Embryonic facial prominence (tissue), 1 donor: ENCODE measurements around the gene UACA.

Experiments
- DNase-seq: peaks from one replicate; pipeline ENCODE4 v3.0.0-alpha.2; 2016; ENCODE audit errors: extremely low spot score

UACA gene

DNA sequence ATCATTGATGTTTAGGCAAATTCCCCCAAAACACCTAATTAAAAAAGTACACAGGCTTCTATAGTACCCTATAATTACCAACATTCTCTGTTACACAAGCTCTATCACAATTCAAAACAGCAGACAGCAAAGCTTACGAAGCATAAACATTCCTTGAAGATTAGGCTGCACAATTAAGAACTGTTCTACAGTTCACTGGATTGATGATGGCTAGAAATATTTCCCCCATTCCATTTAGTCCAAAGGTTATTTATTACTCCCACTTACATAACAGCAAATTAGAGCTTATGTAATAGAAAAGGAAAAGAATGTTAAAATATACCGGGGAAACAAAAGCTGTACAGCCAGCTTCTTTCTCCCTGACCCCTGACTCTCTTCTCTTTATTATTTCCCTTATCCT is 49.3 kb downstream of the UACA start:
- DNase-seq = no peak

DNA sequence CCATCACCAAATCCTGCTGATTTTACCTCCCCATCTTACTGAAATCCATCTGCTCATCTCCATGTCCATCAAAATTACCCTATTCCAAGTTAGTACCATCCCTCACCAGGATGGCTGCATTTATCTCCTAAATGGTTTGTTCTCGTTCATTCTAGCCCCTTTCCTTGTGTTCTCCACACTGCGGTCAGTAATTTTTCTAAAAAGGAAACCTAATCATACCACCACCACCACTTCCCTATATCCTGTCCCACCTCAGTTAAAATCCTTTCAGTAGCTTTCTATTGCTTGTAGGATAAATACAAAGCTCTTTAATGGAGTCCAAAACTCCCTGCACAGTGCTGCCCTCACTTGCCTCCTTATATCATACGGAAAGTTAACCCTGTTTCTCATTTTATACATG is 51.1 kb downstream of the UACA start:
- no peak for DNase-seq

DNA sequence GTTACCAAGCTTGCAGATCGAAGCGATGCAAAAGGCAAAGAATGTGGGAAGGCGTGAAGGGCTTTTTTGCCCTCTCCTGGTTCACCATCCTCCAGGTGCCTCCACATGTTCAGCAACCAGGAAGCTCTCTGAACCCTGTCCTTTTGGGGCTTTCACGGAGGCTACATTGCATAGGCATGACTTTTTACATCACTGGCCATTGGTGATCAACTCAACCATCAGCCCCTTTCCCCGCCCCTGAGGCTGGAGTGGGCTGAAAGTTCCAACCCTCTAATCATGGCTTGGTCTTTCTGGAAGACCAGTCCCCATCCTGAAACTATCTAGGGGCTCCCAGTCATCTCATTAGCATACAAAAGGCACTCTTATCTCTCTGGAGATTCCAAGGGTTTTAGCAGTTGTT is 52.6 kb downstream of the UACA start:
- no peak for DNase-seq

DNA sequence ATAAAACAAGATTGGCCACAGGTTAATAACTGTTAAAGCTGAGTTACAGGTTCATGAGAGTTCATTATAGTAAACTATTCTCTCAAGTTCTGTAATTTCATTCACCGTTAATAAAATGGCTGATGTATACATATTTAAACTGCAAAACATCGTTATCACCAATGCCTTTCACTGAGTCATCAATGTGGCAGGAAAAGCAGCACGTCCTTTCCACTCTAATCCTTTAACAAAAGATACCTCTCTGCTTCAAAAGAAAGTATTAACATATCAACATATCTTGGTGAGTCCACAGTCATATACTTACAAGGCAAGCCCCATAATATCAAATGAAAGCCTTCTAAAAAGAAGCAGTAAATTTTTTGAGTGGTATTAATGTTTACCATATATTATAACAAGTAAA is 54.5 kb downstream of the UACA start:
- no peak for DNase-seq

DNA sequence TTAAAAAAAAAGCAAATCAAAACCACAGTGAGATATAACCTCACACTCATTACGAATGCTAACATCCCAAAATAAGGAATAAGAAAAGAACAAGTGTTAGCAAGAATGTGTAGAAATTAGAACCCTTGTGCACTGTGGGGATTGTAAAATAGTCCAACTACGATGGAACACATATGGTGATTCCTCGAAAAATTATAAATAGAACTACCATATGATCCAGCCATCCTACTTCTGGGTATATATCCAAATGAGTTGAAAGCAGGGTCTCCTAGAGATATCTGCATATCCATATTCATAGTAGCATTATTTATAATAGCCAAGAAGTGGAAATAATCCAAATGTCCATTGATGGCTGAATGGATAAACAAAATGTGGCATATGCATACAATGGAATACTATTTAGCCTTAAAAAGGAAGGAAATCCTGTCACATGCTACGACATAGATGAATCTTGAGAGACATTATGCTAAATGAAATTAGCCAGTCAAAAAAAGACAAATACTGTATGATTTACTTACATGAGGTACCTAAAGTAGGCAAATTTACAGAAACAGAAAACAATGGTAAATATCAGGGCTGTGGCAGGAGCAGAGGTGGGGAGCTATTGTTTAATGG is 55.6 kb downstream of the UACA start:
- DNase-seq = no peak

DNA sequence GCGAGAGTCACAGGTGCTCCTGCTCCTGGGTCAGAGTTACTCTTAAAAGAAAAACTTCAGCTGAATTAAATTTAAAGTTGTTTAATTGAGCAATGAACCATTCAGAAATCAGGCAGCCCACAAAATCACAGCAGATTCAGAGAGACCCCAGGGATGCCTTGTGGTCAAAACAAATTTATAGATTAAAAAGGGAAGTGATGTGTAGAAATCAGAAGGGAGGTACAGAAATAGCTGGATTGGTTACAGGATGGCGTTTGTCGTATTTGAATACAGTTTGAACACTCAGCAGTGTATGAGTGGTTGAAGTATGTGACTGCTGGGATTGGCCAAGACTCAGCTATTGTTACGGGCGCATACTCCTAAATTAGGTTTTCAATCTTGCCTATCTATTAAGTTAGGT is 58.6 kb downstream of the UACA start:
- no peak for DNase-seq

DNA sequence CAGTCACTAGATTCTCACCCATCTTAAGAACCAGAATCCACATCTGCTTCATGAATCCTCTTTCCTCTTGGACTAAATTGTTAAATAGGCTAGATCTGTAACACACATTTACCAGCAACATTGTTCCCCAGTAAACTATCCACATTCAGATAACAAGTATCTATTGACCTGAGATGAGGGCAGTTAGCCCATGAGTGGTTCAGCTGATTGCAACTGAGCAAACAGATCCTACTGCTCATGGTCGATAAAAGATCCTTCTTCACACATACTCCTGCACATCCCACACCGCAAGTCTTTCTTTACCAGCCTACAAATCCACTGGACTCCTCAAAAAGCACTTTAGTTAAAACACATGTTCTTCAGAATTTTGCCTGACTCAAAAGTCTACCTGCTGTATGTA is 59.2 kb downstream of the UACA start:
- no peak for DNase-seq

DNA sequence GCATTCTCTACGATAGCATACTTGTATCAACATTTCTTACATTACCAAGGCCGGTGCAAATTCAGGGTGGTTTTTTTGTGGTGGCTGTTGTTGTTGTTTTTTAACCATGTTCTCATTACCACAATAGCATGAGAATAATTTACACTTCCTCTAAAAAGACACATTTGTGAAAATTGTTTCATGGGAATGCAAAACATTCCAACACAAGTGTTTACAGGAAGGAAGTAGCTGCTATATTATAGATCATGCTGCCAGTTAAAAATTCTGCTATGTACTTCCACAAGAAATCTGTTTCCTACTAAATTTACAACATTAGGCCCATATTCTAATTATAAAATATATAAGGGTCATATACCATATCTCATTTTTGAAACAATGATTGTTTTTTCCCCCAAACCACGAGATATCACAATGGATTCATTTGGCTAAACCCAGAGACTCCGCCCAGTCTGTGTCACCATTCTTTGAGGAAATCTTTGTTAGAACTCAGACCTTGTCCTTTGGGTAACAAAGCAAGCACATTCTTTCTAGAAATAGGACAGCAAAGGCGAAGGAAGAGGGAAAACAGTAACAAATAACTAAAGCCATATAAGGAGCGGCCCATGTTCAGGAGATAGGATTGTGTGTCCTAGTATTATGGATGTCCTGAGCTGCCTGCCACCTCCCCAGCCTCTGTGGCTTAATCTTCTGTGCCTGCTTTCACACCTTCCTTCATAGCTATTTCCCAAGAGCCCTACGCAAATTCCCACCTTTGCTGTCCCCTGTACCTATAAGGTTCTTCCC is 60.1 kb downstream of the UACA start:
- no peak for DNase-seq

DNA sequence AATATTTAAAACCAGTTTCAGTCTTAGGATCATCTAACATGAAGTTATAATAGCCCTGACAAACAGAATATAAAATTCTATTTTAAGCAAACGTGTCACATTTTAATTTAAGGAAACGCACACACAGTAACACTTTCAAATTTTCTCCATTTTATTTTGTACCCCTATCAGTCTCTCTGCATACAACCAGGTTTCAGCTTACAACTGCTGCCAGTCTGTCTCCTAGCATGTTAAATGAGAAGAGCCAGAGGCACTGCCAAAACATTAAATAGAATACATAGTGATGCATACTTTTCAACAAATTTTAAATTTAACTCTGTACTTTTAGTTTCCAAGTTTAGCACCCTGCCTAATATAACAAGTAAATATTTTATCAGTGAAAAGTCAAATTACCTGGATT is 60.8 kb downstream of the UACA start:
- DNase-seq = no peak

DNA sequence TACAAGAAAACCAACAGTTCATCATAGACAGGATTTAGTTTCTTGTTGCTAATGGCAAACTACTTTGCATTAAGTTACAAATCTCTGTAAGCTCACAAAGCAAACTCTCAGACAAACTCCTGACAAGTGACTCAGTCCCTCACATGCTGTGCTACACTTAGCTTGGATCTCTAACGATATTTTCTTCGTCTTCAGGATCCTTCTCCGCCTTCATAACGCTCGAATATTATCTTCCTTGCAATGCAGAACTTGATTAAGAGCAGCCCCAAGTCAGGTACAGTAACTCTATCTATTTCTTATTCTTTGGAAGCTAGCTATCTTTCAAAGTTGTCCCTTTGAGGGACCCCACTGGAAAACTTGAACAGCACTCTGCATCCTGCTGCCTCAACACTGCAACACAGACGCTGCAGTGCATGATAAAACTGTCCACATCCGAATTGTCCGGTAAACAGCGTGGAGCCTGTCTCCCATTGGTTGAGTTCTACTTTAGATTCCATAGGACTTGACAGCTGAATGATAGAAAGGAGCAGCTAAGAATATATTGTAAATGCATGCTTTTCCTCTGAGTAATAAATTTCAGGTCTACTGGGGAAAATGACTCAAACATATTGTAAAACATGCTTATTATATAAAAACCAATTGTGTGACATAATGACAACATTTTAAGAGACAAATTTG is 61.3 kb downstream of the UACA start:
- DNase-seq = no peak

DNA sequence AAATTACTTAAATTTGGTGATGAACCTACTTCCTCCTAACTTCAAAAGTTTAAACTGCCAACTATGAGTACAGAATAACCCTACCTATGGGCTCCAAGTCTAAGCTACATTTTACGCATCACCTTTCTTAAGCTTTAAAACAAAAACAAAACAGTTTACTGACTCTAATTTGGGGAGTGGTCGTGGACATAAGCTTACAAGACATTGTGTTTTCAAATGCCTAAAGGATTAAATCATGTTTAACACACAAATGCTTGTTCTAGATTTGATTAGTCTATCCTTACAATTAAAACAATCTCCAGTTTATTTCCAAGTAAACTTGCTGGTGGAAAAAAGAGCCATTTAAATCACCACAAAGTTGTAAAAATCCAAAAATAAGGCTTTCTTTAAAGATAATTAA is 62.2 kb downstream of the UACA start:
- no peak for DNase-seq

DNA sequence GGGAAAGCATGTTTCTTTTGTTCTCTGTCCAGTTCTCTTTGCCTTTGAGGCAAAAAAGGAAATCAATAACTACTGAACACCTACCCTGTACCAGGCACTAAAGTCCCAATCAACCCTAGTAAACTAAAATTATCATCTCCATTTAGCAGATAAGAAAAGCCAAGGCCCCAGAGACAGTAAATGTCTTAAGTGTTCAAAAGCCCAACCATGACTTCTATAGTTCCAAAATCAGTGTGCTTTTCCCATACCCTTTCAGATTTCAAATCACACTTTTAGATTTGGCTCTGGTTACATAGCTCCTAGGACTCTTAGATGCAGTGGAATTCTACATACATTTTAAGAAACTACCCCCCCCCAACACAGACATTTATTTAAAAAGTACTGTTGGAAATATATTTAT is 63.5 kb downstream of the UACA start:
- no peak for DNase-seq

DNA sequence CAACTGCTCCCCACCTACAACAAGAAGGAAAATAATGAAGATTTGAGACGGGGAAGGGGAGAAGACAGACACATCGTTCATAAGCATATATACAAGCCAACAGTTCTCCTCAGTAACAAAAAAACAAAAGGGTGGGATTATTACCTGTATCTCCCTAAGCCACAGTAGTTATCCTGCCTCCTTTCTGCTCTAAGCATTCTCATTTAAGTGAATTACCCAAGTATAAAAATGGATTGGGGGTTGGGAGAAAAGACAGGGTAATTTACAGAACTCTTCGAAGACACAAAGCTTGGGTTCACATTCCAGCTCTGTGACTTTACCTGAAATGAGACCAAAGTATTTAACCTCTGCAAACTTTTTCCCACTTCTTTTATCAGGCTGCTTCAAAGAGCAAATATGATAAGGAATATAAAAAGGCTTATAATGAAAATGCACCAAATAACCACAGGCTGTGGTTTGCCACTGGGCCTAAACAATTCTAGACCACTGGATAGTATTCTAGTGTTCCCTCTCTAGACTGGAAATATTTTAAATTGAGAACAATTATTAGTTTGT is 64.4 kb downstream of the UACA start:
- DNase-seq = no peak

DNA sequence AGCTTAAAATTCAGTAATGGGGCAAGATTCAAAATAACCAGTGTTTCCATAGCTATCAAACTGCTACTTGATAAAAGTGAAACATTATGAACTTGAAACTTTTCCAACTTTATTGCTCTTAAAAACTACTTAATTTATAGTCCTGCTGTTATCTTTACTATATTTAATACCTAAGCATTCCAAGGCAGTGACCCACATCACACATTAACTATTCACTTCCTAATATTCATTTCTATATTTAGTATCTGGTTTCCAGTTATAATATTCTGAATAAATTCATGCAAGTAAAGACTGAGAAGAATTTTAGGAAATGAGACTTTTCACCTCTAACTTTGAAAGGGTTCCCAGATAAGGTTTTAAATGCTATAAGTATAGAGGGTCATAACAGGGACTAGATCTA is 64.9 kb downstream of the UACA start:
- DNase-seq = no peak

DNA sequence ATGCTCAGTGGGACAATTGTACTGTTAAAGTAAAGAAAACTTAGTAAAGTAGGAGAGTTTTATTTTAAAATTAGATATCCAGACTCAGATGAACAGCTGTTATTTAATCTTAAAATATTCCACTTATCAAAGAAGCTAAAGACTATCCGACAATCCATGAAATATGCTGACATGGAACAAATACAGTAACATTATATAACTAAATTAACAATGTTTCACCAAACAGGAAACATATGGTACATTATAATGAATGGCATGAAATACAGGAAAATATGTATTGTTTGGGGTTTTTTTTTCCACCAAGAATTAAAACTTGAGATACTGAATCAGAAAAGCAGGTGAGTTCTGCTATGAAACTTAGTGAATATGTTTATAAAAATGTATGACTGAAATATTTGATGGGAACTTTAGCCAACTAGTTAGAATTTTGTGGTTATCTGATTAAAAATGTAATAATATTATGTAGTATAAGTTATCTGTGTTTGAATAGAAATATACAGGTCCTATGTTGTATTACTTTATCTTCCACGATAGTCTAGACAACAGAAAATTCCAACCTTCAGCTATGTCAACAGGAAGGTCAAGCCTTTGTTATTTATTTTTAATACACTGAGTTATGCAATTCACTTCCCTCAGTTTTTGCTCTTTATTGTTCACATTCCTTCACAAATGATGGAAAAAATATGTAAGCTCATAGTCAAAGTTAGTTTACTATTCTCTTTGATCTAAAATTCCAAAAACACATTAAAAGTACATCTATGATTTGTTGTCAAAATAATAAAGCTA is 72.7 kb downstream of the UACA start:
- no peak for DNase-seq

DNA sequence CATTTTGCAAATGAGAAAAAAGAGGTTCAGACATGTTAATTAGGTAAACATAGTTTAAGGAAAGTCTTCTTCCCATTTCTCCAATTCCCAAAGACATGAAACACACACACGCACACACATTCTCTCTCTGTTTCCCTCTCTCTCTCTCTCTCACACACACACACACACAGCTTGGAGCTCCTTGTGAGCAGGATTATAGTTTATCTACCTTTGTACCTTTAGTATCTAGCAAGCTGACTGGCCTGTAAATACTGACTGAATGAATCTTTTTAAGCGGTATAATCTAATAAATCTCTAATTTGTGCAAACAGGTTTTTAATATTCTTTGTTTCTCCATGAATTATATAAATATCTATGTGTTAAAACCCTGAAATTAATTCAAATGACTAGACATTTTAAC is 73.3 kb downstream of the UACA start:
- no peak for DNase-seq

DNA sequence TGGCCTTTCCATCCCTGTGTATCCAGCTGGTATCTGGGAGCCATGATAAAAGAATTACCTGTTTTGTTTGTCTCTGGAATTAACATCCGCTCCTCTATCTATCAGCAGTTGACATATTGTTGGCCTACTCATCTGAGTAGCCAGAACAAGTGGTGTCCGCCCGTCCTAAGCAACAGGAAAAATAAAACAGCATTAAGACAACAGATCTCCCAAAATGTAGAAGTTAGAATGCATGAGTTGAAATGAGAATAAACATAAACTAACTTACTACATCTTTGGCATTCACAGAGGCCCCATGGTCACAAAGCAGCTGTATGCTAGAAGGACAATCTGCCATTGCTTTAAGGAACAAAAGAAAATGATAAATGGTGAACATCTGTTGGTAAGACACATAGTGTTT is 75.9 kb downstream of the UACA start:
- no peak for DNase-seq

DNA sequence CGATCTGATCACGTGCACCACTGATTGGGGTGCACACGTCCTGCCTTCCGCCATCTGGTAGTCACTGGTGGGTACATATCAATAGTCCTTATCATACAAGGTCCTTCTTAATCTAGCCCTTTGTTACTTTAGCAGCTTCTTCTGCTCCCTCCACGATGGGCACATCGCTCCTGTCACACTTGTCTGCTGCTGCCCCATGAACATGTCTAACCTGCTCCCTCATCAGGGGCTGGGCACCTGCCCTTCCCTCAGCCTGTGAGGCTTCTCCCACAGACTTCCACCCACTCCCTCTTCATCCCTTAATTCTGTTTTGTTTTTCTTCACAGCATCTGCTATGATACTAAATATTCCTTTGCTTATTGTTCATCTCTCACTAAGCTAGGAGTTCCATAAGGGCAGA is 82.5 kb downstream of the UACA start:
- no peak for DNase-seq

DNA sequence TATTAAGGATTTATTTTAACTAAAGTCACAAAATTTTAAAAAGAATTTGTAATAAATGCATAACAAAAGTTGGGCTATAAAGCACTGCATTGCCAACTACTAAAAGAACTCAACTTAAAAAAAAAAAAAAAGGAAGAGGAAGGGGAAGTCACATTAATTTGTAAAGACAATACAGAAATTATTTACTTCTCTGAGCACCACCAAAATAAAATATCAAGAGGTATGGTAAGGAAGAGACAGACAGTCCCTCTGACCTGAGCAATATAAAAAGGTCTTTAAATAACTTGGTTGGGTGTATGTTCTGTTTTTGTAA is 83.5 kb downstream of the UACA start:
- DNase-seq = no peak

DNA sequence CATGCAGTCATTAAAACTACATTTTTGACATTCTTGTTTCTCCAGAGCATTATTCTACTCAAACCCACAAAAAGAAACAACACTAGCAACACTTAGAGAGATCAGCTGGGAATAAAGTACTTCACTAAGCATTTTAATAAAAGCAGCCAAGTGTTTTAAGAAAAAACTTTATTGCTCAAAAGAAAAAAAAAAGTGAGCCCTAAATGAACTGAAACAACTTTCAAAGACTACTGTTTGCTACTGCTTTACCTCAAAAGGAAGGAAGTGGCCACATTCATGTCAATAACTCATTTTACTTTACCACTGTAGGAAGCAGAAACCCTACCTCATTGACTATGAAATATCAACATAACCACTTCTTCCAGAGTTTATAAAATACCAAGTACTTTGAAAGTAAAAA is 91.3 kb downstream of the UACA start:
- DNase-seq = no peak

DNA sequence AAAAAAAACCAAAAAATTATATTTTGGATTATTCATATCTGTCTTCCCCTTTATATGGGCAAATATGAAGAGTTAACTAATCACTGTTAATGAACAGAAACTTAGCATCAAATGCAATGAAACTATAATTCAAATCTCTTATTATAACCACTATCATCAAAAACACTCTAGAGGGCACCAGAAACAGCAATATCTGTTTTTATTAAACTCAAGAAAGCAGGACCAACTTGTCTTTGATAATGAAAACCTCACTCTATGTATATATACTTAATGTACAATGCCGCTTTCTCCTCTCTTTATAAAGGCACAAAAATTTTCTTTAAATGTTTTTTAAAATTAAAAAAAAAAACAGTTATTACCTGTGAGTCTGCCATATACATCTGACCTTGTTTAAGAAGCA is 92.7 kb downstream of the UACA start:
- DNase-seq = no peak

DNA sequence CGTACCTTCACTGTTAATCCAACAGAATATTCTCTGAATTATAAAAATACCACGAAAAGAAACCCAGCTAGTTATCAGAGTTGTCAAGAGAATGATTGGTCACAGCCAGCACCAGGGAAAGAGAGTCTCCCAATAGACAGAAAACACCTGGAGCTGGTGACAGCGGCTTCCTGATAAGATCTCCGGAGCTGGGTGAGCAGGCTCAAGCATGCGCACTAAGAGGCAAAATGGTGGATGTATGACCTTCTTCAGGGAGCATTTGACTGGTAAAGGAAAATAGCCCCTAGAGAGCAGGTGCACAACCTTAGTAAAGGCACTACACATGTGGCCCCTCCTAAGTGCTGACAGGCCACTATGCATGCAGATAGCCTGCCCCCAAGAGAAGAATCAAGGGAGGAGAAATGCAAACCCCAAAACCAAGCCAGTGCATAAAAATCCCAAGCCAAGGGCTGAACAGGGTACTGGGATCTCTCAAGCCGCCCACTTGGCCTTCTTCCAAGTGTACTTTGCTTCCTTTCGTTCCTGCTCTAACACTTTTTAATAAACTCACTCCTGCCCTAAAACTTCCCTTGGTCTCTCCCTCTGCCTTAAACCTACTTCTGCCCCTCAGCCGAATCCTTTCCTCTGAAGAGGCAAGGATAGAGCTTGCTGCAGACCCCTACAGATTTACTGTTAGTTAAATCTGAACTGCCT is 93.2 kb downstream of the UACA start:
- no peak for DNase-seq
